GM18951 (cell line): ENCODE results near the gene UBE2H.

Experiments used
- POLR2A ChIP-seq: IDR thresholded peaks from 4 replicates; pipeline ENCODE4 v1.6.1; 2011; ENCODE audit warnings: mild to moderate bottlenecking; ENCODE audit not compliant: insufficient read length, insufficient read depth; ENCODE audit errors: extremely low read depth
- in situ Hi-C: fragments of 300-500 bp; cut with MboI; formaldehyde crosslinking; loops from one replicate; pipeline ENCODE4 v1.12.0; 2022; ENCODE audit warnings: low sequenced_read_pairs, mixed read lengths, inconsistent platforms; ENCODE audit not compliant: unreplicated experiment

The UBE2H gene

DNA sequence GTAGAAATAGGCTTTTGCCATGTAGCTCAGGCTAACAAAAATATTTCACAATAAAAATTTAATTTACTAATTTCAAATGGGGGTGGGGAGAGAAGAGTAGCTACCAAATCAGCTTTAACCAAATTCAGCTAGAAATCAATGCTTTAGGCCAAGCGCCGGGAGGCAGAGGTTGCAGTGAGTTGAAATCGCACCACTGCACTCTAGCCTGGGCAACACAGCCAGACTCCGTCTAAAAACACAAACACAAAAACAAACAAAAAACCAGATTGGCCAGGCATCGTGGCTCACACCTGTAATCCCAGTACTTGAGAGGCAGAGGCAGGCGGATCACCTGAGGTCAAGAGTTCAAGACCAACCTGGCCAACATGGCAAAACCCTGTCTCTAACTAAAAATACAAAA, 9.4 kb downstream of the UBE2H start:
- no peak for TF ChIP-seq POLR2A
- in situ Hi-C loops = no loop called here

DNA sequence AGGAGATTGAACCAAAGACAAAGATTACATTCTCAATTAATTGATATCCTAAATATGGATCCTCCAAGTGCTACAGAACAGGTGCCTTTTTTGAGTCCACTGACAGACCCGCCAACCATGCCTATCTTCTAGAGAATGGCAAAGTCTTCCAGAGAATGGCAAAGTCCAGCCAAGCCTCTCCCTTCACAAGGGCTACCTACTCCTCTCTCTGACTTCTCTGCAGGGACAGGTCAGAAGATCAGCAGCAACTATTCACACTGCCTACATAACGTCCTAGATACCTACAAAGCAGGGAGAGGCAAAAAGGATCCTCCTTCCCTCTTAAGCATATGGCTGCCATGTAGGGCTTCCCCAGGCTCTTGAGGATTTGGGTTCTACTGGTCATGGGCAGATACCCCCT, 12.4 kb downstream of the UBE2H start:
- no peak for TF ChIP-seq POLR2A
- in situ Hi-C loops = no loop called here

DNA sequence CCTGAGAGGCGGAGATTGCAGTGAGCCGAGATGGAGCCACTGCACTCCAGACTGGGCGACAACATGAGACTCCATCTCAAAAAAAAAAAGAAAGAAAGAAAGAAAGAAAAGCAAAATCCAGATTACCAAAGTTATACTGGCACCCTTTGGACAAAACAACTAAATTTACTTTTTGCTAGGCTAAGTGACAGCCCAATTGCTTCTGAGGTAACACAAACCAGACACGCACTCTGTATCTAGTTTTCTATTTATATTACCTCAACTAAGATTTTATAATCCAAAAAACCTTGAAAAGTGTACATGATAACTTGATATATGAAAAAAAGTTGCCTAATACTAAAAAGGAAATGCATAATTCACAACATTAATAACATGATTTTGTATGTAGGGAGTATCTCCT, 12.9 kb downstream of the UBE2H start:
- in situ Hi-C loops = no loop called here
- no peak for TF ChIP-seq POLR2A

DNA sequence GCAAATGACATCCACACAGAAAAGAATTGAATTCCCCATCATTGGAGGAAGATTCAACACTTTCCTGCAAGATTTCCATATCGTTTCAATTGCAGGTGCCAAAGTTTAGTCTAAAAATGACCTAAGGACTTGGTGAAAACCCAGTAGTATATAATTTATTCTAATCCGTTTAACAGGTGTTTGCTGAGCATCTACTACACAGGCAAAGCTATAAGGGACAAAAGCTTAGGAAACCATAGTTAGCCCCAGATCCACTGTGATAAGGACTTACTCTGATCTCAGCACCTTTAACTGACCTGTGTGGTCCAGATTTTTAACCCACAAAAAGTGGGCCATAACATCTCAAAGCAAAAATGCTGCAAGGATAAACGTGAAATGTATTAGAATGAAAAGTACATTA, 19.1 kb downstream of the UBE2H start:
- in situ Hi-C loops = no loop called here
- no peak for TF ChIP-seq POLR2A

DNA sequence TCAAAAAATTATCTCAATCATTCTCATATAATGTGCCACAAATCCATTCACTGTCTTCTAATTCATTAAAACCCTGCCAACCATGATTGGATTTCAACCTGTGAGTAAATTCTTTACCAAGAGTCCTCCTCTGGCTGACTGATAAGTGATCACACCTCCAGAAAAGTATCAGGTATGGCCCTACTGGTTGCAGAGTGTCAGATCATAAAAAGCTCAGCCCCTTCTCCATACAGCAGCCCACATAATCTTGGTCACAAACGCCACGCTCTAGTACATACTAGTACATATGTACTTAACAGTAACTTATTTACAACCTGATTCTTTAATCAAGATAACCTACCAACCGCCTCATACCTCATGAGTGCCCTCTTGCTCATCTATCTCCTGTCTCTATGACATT, 26.1 kb downstream of the UBE2H start:
- no peak for TF ChIP-seq POLR2A
- in situ Hi-C loops = no loop called here

DNA sequence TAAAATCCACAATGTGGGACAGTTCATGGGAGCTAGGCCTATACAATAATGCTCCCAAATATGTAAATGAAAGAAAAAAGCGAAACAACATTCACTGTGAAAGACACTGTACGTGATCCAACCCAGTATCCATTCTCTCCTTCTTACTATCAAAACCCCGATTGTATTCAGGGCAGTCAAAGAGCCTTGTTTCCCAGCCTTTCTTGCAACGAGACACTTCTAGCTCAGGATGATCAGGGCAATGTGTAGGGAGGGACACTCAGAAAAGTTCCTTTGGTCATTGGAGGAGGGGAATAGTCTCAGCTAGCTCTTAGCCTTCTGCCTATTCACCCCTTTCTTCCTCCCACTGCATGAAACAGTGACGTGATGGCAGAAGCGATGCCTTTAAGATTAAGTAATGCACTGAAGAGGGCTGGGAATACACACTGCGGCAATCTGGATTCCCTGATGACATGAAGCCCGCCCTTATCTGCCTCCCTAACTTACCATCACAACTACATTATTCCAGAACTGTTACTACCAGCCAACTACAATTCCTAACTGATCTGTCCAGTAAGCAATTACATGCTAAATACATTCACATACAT, 27.3 kb downstream of the UBE2H start:
- in situ Hi-C loops = no loop called here
- no peak for TF ChIP-seq POLR2A

DNA sequence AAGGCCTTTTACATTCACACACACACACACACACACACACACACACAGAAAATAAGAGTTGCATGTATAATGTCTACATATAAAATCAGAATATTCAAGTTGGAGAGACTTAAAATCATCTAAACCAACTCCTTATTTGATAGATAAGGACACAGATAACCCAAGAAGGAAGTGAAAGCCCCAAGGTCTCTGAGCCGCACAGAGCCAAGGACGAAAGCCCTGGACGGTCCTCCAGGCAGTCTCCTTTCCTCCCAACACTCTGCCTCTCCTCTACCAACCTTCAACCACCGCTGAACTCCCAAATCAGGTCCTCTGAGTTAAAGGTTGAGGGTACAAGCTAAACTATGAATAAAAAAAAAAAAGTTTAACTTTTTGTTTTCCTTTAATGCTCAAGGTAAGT, 28.2 kb downstream of the UBE2H start:
- TF ChIP-seq POLR2A = no peak
- in situ Hi-C loops = no loop called here

DNA sequence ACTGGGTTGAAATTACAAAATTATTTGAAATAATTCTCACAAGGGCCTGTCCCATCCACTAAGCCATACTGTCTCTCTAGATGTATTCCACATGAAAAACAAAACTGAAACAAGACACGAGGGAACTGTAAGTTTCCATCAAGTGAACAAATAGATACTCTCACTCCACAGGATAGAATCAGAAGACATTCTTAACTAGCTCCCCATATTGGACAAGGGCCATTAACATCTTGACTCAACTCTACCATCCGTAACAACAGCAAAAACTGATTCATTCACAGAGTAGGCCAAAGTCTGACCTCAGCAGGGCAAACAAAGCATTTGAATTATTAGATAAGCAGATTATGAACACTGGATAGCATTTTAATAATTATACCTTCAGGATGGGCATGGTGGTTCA, 29.1 kb downstream of the UBE2H start:
- in situ Hi-C loops = no loop called here
- TF ChIP-seq POLR2A = no peak

DNA sequence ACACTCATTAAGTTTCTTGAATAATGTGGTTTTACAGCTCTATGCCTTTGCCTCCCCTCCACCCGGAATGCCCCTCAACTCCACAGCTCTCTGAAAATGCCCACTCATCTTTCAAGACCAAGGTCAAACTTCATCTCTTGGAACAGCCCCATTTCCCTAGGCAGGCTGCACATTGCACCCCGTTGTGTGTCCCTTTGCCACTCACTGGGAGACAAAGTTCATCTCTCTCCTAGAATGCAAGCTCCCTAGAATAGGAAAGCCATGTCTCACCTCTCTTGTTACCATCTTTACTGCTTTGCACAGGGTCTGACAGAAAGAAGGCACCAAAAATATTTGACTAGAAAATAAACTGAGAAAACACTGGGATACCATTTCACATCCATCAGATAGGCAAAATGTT, 33.3 kb downstream of the UBE2H start:
- TF ChIP-seq POLR2A = no peak
- in situ Hi-C loops = no loop called here

DNA sequence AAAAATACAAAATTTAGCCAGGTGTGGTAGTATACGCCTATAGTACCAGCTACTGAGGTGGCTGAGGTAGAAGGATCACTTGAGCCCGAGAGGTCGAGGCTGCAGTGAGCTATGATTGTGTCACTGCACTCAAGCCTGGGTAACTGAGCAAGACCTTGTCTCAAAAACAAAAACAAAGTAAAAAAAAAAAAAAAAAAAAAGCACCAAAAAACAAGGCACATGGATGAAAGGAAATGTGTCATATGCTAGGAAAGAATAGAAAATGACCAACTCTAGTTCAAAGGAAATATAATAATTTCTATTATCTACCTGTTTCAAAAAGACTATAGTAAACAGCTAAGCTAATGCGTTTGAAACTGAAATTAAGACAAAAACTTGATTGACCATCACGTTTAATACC, 33.8 kb downstream of the UBE2H start:
- TF ChIP-seq POLR2A = no peak

DNA sequence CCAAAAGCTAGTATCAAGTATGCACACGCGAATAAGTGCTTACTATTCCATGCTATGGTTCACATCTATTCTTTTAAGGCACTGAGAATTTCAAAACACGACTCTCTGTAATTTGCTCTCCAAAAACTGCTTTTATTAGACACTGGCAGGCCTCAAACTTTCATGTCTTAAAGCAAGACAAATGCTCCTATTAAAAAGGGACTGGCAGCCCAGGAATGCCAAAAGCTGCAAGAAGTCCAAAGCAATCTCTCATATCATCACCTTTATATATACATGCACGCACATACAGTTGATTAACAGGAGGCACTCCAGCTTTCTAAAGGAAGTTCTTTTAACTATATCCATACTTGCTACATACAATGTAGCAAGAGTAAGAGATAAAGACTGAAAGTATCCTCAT, 34.8 kb downstream of the UBE2H start:
- in situ Hi-C loops = no loop called here
- TF ChIP-seq POLR2A = no peak

More for the DNA sequence above, 33.8 kb downstream of the UBE2H start:
- in situ Hi-C loops = no loop called here

DNA sequence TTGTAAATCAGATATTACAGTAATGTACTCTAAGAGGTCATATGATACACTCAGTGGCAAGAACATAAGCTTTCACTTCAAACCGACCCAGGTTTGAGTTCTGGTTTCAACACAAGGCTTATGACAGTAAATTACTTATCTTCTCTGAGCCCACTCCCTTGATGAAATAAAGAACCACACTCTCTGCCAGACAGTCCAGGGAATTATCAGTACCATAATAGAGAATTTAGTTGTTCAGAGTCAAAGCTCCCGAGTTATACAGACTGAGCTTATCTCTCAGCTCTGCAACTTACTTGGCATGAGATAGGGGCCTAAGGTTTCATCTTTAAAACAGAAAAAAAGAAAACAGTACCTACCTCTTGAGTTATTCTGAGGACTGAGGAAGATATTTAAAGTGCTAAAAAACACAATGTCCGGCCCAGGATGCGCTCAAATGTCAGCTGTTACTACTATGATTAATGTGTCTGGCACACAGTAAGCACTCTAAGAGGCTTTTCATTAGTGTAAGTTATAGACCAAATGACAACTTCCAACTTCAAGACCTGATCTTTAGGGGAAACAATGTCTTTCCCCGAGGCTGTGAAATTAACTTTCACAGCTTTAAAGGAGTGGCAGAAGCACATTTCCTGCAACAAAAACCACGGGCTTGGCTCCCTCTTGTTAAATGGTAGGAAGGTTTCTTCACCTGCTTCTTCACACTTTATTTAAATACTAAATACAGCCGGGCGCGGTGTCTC, 38.1 kb downstream of the UBE2H start:
- in situ Hi-C loops = no loop called here

DNA sequence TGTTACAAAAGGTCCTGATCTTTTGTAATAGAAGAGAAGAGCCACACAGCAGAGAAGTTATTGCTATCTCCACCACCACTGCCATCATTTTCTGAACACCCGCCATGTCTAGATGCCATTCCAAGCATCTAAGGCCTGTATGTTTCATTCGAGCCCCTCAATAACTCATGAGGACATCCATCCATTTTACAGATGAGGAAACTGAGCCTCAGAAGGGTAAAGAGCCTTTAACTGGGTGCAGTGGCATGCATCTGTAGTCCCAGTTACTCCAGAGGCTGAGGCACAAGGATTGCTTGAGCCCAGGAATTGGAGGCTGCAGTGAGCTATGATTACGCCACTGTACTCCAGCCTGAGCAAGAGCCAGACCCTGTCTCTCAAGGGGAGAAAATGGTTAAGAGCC, 39.3 kb downstream of the UBE2H start:
- no peak for TF ChIP-seq POLR2A
- in situ Hi-C loops = no loop called here

More for the DNA sequence above, 38.1 kb downstream of the UBE2H start:
- no peak for TF ChIP-seq POLR2A

DNA sequence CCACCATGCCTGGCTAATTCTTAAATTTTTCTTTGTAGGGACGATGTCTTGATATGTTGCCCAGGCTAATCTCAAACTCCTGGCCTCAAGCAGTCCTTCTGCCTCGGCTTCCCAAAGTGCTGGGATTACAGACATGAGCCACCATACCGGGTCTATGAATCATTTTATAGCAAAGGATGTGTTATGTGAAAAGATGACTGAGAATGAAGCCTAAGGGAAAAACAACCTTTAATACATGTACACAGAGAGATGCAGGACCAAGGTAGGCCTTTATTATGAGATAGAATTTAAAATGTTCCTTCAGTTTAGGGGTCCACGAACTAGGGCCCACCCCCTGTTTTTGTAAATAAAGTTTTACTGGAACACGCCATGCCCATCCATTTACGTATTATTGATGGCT, 41.0 kb downstream of the UBE2H start:
- in situ Hi-C loops = no loop called here
- no peak for TF ChIP-seq POLR2A
